H9 (cell line): ENCODE measurements around the gene CCNG1. TPM values are rescaled to one million over a fixed set of nuclear protein-coding genes. Genes with fewer than 3 reads are reported as not detected.

Source experiments
- DNase-seq: peaks from one replicate; pipeline ENCODE4 v3.0.0-alpha.2; 2017
- H2AFZ ChIP-seq: one replicate; pipeline ENCODE4 v1.6.1; 2013; ENCODE audit warnings: mild to moderate bottlenecking, low read length, control low read depth, moderate library complexity
- H2AK5ac ChIP-seq: 2 replicates; pipeline ENCODE4 v1.6.1; 2013; ENCODE audit warnings: low read length, control low read depth, mixed read lengths; ENCODE audit not compliant: insufficient read length
- H2BK120ac ChIP-seq: one replicate; pipeline ENCODE4 v1.6.1; 2013; ENCODE audit warnings: low read depth, mild to moderate bottlenecking, low read length, control low read depth, inconsistent platforms; ENCODE audit not compliant: poor library complexity, severe bottlenecking
- H2BK12ac ChIP-seq: 2 replicates; pipeline ENCODE4 v1.6.1; 2013; ENCODE audit warnings: low read length, control low read depth, mixed read lengths, low read depth; ENCODE audit not compliant: insufficient read length
- H2BK15ac ChIP-seq: 2 replicates; pipeline ENCODE4 v1.6.1; 2013; ENCODE audit warnings: low read depth, low read length, control low read depth
- H2BK20ac ChIP-seq: one replicate; pipeline ENCODE4 v1.6.1; 2013; ENCODE audit warnings: low read depth, mild to moderate bottlenecking, low read length, control low read depth, inconsistent platforms; ENCODE audit not compliant: poor library complexity, severe bottlenecking
- H2BK5ac ChIP-seq: 2 replicates; pipeline ENCODE4 v1.6.1; 2013; ENCODE audit warnings: low read length, control low read depth, mixed read lengths; ENCODE audit not compliant: insufficient read length
- H3K14ac ChIP-seq: 2 replicates; pipeline ENCODE4 v1.6.1; 2013; ENCODE audit warnings: low read length, control low read depth; ENCODE audit not compliant: insufficient read depth
- H3K18ac ChIP-seq: 2 replicates; pipeline ENCODE4 v1.6.1; 2013; ENCODE audit warnings: low read depth, mild to moderate bottlenecking, mixed read lengths, low read length, control low read depth; ENCODE audit not compliant: insufficient read length
- H3K23ac ChIP-seq: 2 replicates; pipeline ENCODE4 v1.6.1; 2013; ENCODE audit warnings: low read length, control low read depth, mixed read lengths, low read depth; ENCODE audit not compliant: insufficient read length
- H3K23me2 ChIP-seq: 2 replicates; pipeline ENCODE4 v1.6.1; 2013; ENCODE audit warnings: low read depth, mild to moderate bottlenecking, mixed read lengths, low read length, control low read depth; ENCODE audit not compliant: insufficient read length, poor library complexity, severe bottlenecking
- H3K27ac ChIP-seq: 2 replicates; pipeline ENCODE4 v1.5.1; 2013; ENCODE audit warnings: low read length, control low read depth, mixed read lengths, low read depth; ENCODE audit not compliant: insufficient read length
- H3K27me3 ChIP-seq: 2 replicates; pipeline ENCODE4 v1.6.1; 2013; ENCODE audit warnings: low read length, control low read depth, inconsistent platforms; ENCODE audit not compliant: insufficient read depth
- H3K4ac ChIP-seq: 2 replicates; pipeline ENCODE4 v1.6.1; 2013; ENCODE audit warnings: low read depth, mild to moderate bottlenecking, control low read depth, inconsistent platforms, low read length, moderate library complexity
- H3K4me1 ChIP-seq: 2 replicates; pipeline ENCODE4 v1.6.1; 2013; ENCODE audit warnings: low read length, control low read depth, inconsistent platforms; ENCODE audit not compliant: insufficient read depth
- H3K4me2 ChIP-seq: 2 replicates; pipeline ENCODE4 v1.6.1; 2013; ENCODE audit warnings: low read length, control low read depth, mixed read lengths; ENCODE audit not compliant: insufficient read length, insufficient read depth
- H3K56ac ChIP-seq: 2 replicates; pipeline ENCODE4 v1.6.1; 2013; ENCODE audit warnings: low read depth, mild to moderate bottlenecking, mixed read lengths, low read length, control low read depth; ENCODE audit not compliant: insufficient read length
- H3K79me1 ChIP-seq: 2 replicates; pipeline ENCODE4 v1.6.1; 2013; ENCODE audit warnings: low read depth, mild to moderate bottlenecking, moderate library complexity, low read length, control low read depth, inconsistent platforms; ENCODE audit not compliant: insufficient read depth, poor library complexity, severe bottlenecking
- H3K79me2 ChIP-seq: 2 replicates; pipeline ENCODE4 v1.6.1; 2013; ENCODE audit warnings: low read length, control low read depth, inconsistent platforms; ENCODE audit not compliant: insufficient read depth
- H3K9ac ChIP-seq: 2 replicates; pipeline ENCODE4 v1.6.1; 2013; ENCODE audit warnings: low read length, control low read depth, mixed read lengths; ENCODE audit not compliant: insufficient read length; ENCODE audit errors: extremely low read depth
- H3K9me3 ChIP-seq: one replicate; pipeline ENCODE4 v1.6.1; 2013; ENCODE audit warnings: low read depth, low read length, inconsistent platforms; ENCODE audit not compliant: control insufficient read depth
- H3T11ph ChIP-seq: one replicate; pipeline ENCODE4 v1.6.1; 2013; ENCODE audit warnings: mild to moderate bottlenecking, low read length, control low read depth, inconsistent platforms
- H4K20me1 ChIP-seq: one replicate; pipeline ENCODE4 v1.6.1; 2013; ENCODE audit not compliant: control insufficient read depth, insufficient read length, insufficient read depth
- H4K5ac ChIP-seq: 2 replicates; pipeline ENCODE4 v1.6.1; 2013; ENCODE audit warnings: low read depth, mild to moderate bottlenecking, mixed read lengths, low read length, control low read depth; ENCODE audit not compliant: insufficient read length
- H4K8ac ChIP-seq: replicated peaks from 2 replicates; pipeline ENCODE4 v1.6.1; 2013; ENCODE audit warnings: low read length, control low read depth, mixed read lengths, low read depth; ENCODE audit not compliant: insufficient read length
- H4K91ac ChIP-seq: 2 replicates; pipeline ENCODE4 v1.6.1; 2013; ENCODE audit warnings: low read depth, mild to moderate bottlenecking, moderate library complexity, mixed read lengths, low read length, control low read depth; ENCODE audit not compliant: insufficient read length
- H3K27ac Mint-ChIP-seq, 3 experiments: 2 replicates in 2 of 3; 3 replicates in 1 of 3; pipeline ENCODE4 v1.8.0; 2020 to 2021; ENCODE audit warnings: mixed read lengths in 3 of 3, mild to moderate bottlenecking in 1 of 3, moderate library complexity in 1 of 3
- H3K27me3 Mint-ChIP-seq: 2 replicates; pipeline ENCODE4 v1.8.0; 2021; ENCODE audit warnings: low read depth, mild to moderate bottlenecking, moderate library complexity, mixed read lengths
- H3K36me3 Mint-ChIP-seq, 3 experiments: 2 replicates in 2 of 3; 3 replicates in 1 of 3; pipeline ENCODE4 v1.8.0; 2020 to 2021; ENCODE audit warnings: low read depth in 3 of 3, mixed read lengths in 3 of 3; ENCODE audit not compliant: insufficient read depth in 1 of 3
- H3K4me1 Mint-ChIP-seq, 2 experiments: 2 replicates each; pipeline ENCODE4 v1.8.0; 2020; ENCODE audit warnings: mixed read lengths in 2 of 2
- H3K4me3 Mint-ChIP-seq, 2 experiments: 2 replicates in 1 of 2; 3 replicates in 1 of 2; pipeline ENCODE4 v1.8.0; 2020 to 2021; ENCODE audit warnings: mild to moderate bottlenecking in 2 of 2, mixed read lengths in 2 of 2, moderate library complexity in 1 of 2
- H3K9me3 Mint-ChIP-seq, 2 experiments: 2 replicates in 1 of 2; 3 replicates in 1 of 2; pipeline ENCODE4 v1.8.0; 2020; ENCODE audit warnings: mild to moderate bottlenecking in 2 of 2, mixed read lengths in 2 of 2, moderate library complexity in 1 of 2
- WGBS: extraction: QIAGEN DNeasy Blood & Tissue Kit; methylation state at CpG from one replicate; pipeline ENCODE4 v1.1.7; 2013; ENCODE audit warnings: missing lambda C conversion rate, low lambda C conversion rate, mixed read lengths; ENCODE audit not compliant: insufficient read length; ENCODE audit errors: extremely low coverage; 5-methylcytosine and 5-hydroxymethylcytosine counted together
- total RNA-seq: library from RNA; stranded (reverse); gene quantifications from 2 replicates; pipeline ENCODE4 v1.2.1, GENCODE V29; 2021
- TF ChIP-seq, protein P1 (sequence below): fragments of 200-600 bp; sonication (generic); conservative IDR thresholded peaks from 3 replicates; pipeline ENCODE4 v1.8.0; 2021; ENCODE audit warnings: antibody characterized with exemption, mild to moderate bottlenecking

The CCNG1 gene
- total RNA-seq, 1 experiment from 2014 or later: 521 TPM

DNA sequence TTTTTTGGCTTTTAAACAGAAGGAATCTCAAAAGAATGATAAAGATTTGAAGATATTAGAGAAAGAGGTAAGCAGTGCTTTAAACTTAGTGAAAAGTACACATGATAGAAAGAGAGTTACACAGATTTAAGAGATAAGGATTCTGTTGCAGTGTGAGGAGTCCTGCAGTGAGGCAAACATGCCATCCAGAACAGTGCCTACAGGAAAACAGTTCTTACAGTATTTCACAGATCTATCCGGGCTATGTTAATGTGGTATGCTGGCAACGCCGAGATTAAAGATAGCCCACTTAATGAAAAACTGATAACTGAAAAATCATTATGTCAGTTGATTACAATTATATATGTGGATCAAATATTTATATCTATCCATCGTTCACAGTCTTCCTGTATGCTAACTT lies 30.3 kb downstream of the CCNG1 start:
- Histone ChIP-seq H3T11ph (no peak overlapping the region), H4K5ac (no peak overlapping the region), H3K79me2 (no peaks in the 10 kb centered on the region; the same call in 1 of the 2 replicates), H3K4me2 (no peak overlapping the region), H2AK5ac (no peak overlapping the region), H3K14ac (no peak overlapping the region), H3K9me3 (no peaks in the 10 kb centered on the region), H3K4ac (no peak overlapping the region), H4K91ac (no peak overlapping the region), H3K27ac (no peak overlapping the region), H3K18ac (no peak overlapping the region), H4K8ac (no peak overlapping the region), H3K56ac (no peak overlapping the region), H2BK20ac (no peak overlapping the region), H3K9ac (no peak overlapping the region), H3K23ac (no peak overlapping the region), H3K79me1 (peaks cover 6% of the 10 kb centered on the region), H2AFZ (no peak overlapping the region), H2BK12ac (no peak overlapping the region), H3K23me2 (no peaks in the 10 kb centered on the region), H2BK15ac (no peak overlapping the region), H2BK120ac (no peak overlapping the region), H2BK5ac (no peak overlapping the region), H3K27me3 (no peaks in the 10 kb centered on the region), H3K4me1 (no peaks in the 10 kb centered on the region), H4K20me1 (no peaks in the 10 kb centered on the region)
- Mint-ChIP-seq H3K36me3 (peaks cover 39 to 76% (median 69%) of the 10 kb centered on the region in 3 experiments), H3K27ac (no peak overlapping the region), H3K4me3 (no peak overlapping the region), H3K9me3 (no peaks in the 10 kb centered on the region), H3K4me1 (0 out of 4 replicates have a peak, but pooled peaks cover 0 to 2% of the 10 kb centered on the region in 2 experiments), H3K27me3 (no peaks in the 10 kb centered on the region)
- WGBS: no CpG with 5 or more reads among the region's 4 CpGs
- TF ChIP-seq, protein P1, sequence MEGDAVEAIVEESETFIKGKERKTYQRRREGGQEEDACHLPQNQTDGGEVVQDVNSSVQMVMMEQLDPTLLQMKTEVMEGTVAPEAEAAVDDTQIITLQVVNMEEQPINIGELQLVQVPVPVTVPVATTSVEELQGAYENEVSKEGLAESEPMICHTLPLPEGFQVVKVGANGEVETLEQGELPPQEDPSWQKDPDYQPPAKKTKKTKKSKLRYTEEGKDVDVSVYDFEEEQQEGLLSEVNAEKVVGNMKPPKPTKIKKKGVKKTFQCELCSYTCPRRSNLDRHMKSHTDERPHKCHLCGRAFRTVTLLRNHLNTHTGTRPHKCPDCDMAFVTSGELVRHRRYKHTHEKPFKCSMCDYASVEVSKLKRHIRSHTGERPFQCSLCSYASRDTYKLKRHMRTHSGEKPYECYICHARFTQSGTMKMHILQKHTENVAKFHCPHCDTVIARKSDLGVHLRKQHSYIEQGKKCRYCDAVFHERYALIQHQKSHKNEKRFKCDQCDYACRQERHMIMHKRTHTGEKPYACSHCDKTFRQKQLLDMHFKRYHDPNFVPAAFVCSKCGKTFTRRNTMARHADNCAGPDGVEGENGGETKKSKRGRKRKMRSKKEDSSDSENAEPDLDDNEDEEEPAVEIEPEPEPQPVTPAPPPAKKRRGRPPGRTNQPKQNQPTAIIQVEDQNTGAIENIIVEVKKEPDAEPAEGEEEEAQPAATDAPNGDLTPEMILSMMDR: no peak
- no peak for DNase-seq
